ENCODE measurements around the gene TPP1.

Gene TPP1

DNA sequence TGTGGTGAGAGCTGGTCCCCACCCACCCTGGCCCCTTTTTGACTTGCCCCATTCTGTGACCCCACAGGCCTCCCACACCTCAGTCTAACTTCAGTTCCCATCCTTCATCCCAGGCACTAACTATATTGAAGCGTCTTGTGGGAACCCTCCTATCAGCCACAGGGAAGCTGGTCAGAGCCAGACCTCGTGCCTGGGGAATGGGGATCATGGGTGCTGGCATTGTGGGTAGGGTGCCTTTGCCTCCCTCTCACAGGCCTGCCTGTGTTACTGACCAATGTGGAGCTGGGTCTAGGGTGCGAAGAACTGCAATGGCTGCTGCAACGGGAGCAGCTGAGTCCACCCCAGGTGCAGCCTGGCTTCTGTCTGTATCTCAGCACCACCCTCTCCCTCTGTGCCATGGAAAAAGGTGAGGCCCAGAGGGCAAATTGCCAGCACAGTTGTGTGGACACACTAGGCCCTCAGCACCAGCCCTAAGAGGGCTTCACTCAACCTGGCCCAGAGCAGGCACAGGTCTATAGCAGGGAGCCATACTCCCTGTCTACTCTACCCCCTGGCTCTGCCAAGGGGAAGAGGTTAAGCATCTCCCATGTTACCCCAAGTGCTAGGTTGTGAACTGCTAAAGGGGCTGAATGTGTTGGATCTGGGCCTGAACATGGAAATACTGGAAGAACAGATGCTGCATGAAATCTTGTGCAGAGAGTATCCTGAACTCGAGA, 53.1 kb downstream of the TPP1 start:
- no peak overlapping the region for H3K4me2 ChIP-seq (ENCODE audit: low read depth, low read length, poor library complexity, severe bottlenecking)
- no peaks in the 10 kb centered on the region for H3K9me2 ChIP-seq (replicated peaks; ENCODE audit: low read depth, low read length)
- no peak overlapping the region for H3K9ac ChIP-seq (ENCODE audit: low read depth, low read length, poor library complexity, severe bottlenecking)
- H3K27me3 ChIP-seq (ENCODE audit: insufficient read depth, low read length, poor library complexity, severe bottlenecking), result no peaks in the 10 kb centered on the region
- no peaks in the 10 kb centered on the region for H3F3A ChIP-seq (ENCODE audit: low read depth)
- H3K79me2 ChIP-seq (ENCODE audit: insufficient read depth, low read length), result no peaks in the 10 kb centered on the region
- H3K4me1 ChIP-seq (ENCODE audit: insufficient read depth, low read length, poor library complexity, severe bottlenecking), result no peaks in the 10 kb centered on the region
- H3K9me3 ChIP-seq (ENCODE audit: insufficient read depth, low read depth, low read length), result no peaks in the 10 kb centered on the region
- H3K36me3 ChIP-seq (ENCODE audit: insufficient read depth, low read length), result no peaks in the 10 kb centered on the region
- no peak overlapping the region for H3K4me3 ChIP-seq (ENCODE audit: low read length, poor library complexity, severe bottlenecking)
- TF ChIP-seq EZH2phosphoT487 (IDR thresholded peaks at IDR 0.05; ENCODE audit: borderline replicate concordance), result no peak
- TF ChIP-seq, protein P1, sequence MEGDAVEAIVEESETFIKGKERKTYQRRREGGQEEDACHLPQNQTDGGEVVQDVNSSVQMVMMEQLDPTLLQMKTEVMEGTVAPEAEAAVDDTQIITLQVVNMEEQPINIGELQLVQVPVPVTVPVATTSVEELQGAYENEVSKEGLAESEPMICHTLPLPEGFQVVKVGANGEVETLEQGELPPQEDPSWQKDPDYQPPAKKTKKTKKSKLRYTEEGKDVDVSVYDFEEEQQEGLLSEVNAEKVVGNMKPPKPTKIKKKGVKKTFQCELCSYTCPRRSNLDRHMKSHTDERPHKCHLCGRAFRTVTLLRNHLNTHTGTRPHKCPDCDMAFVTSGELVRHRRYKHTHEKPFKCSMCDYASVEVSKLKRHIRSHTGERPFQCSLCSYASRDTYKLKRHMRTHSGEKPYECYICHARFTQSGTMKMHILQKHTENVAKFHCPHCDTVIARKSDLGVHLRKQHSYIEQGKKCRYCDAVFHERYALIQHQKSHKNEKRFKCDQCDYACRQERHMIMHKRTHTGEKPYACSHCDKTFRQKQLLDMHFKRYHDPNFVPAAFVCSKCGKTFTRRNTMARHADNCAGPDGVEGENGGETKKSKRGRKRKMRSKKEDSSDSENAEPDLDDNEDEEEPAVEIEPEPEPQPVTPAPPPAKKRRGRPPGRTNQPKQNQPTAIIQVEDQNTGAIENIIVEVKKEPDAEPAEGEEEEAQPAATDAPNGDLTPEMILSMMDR (conservative IDR thresholded peaks at IDR 0.05; ENCODE audit: low read length), result no peak
- no peak overlapping the region for H2AFZ ChIP-seq (ENCODE audit: low read length)
- H4K20me1 ChIP-seq (ENCODE audit: insufficient read depth, low read length, poor library complexity, severe bottlenecking), result no peaks in the 10 kb centered on the region

DNA sequence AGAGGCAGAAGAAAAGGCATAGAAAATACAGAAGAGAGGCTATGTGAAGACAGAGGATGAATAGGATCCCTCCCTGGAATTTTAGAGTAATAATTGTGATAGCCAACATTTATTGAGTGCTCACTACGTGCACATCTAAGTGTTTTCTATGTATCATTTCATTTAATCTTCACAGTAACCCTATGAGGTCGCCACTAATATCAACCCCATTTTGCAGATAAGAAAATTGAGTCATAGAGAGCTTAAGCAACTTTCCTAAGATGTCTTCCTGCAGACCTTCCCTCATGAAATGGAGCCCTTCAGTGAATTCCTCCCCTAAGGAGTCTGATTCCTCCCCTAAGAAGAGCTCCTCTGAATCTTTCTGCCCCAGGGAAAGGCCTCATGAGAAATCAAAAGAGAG, 53.9 kb downstream of the TPP1 start:
- Histone ChIP-seq H3K36me3 (ENCODE audit: insufficient read depth, low read length) (no peaks in the 10 kb centered on the region), H3K4me1 (ENCODE audit: insufficient read depth, low read length, poor library complexity, severe bottlenecking) (no peaks in the 10 kb centered on the region), H3K27me3 (ENCODE audit: insufficient read depth, low read length, poor library complexity, severe bottlenecking) (no peaks in the 10 kb centered on the region), H3K9me2 (replicated peaks; ENCODE audit: low read depth, low read length) (no peaks in the 10 kb centered on the region), H3K9ac (ENCODE audit: low read depth, low read length, poor library complexity, severe bottlenecking) (no peak overlapping the region), H2AFZ (ENCODE audit: low read length) (no peak overlapping the region), H4K20me1 (ENCODE audit: insufficient read depth, low read length, poor library complexity, severe bottlenecking) (no peaks in the 10 kb centered on the region), H3K9me3 (ENCODE audit: insufficient read depth, low read depth, low read length) (no peaks in the 10 kb centered on the region), H3K4me3 (ENCODE audit: low read length, poor library complexity, severe bottlenecking) (no peak overlapping the region), H3F3A (ENCODE audit: low read depth) (no peaks in the 10 kb centered on the region), H3K4me2 (ENCODE audit: low read depth, low read length, poor library complexity, severe bottlenecking) (no peak overlapping the region), H3K79me2 (ENCODE audit: insufficient read depth, low read length) (no peaks in the 10 kb centered on the region)
- TF ChIP-seq, protein P1 (conservative IDR thresholded peaks at IDR 0.05; ENCODE audit: low read length), result no peak
- TF ChIP-seq EZH2phosphoT487 (IDR thresholded peaks at IDR 0.05; ENCODE audit: borderline replicate concordance), result no peak

DNA sequence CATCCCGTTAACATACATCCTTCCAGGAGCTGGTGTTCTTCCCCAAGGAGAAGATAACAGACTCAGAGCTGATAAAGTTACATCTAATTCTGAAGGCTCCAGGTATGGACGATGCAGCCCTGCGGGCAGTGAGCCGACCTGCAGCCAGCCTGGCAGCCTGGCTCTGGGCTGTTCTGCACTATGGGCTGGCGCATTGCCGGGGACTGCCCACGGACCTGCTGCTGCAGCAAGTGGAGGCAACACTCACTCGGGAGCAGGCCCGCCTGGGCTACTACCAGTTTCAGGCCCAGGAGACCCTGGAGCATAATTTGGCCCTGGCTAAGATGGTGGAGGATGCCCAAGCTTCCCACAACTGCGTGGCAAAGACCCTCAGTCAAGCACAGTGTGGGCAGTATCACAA, 55.6 kb downstream of the TPP1 start:
- Histone ChIP-seq H3K4me2 (ENCODE audit: low read depth, low read length, poor library complexity, severe bottlenecking) (no peak overlapping the region), H3K9me2 (replicated peaks; ENCODE audit: low read depth, low read length) (no peaks in the 10 kb centered on the region), H3K4me1 (ENCODE audit: insufficient read depth, low read length, poor library complexity, severe bottlenecking) (no peaks in the 10 kb centered on the region), H3K79me2 (ENCODE audit: insufficient read depth, low read length) (no peaks in the 10 kb centered on the region), H3F3A (ENCODE audit: low read depth) (no peaks in the 10 kb centered on the region), H3K4me3 (ENCODE audit: low read length, poor library complexity, severe bottlenecking) (no peak overlapping the region), H3K9ac (ENCODE audit: low read depth, low read length, poor library complexity, severe bottlenecking) (no peak overlapping the region), H3K9me3 (ENCODE audit: insufficient read depth, low read depth, low read length) (no peaks in the 10 kb centered on the region), H2AFZ (ENCODE audit: low read length) (no peak overlapping the region), H3K36me3 (ENCODE audit: insufficient read depth, low read length) (no peaks in the 10 kb centered on the region), H4K20me1 (ENCODE audit: insufficient read depth, low read length, poor library complexity, severe bottlenecking) (no peaks in the 10 kb centered on the region), H3K27me3 (ENCODE audit: insufficient read depth, low read length, poor library complexity, severe bottlenecking) (no peaks in the 10 kb centered on the region)
- TF ChIP-seq, protein P1 (conservative IDR thresholded peaks at IDR 0.05; ENCODE audit: low read length), result no peak
- TF ChIP-seq EZH2phosphoT487 (IDR thresholded peaks at IDR 0.05; ENCODE audit: borderline replicate concordance), result no peak

Data from Loucy (cell line).